ENCODE results near the gene IGFBP6.

Gene IGFBP6

DNA sequence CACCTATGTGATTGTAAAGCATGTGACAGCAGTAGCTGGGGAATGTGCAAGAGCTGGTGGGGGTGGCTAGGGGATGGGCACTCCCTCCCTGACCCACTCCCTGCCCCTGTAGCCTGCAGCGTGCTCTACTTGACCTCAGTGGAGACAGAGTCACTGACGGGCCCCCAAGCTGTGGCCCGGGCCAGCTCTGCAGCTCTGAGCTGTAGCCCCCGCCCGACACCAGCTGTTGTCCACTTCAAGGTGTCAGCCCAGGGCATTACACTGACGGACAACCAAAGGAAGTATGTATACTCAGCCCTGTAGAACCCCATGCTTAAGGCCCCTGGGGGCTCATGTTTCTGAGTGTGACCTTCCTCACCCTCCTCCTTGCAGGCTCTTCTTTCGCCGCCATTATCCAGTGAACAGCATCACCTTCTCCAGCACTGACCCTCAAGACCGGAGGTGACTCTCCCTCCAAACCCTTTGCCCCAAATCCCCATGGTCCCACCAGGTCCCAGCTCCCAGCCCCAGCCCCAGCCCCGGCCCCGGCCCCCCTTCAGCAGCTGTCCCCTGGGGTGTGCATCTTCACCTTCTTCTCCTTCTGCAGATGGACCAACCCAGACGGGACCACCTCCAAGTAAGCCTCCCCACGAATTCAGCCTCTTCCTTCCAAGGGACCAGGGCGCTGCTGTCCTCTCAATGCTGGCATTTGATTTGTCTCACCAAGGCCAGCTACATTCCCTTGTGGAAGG is 34.3 kb upstream of the IGFBP6 start (continued):
- TF ChIP-seq, protein P1, sequence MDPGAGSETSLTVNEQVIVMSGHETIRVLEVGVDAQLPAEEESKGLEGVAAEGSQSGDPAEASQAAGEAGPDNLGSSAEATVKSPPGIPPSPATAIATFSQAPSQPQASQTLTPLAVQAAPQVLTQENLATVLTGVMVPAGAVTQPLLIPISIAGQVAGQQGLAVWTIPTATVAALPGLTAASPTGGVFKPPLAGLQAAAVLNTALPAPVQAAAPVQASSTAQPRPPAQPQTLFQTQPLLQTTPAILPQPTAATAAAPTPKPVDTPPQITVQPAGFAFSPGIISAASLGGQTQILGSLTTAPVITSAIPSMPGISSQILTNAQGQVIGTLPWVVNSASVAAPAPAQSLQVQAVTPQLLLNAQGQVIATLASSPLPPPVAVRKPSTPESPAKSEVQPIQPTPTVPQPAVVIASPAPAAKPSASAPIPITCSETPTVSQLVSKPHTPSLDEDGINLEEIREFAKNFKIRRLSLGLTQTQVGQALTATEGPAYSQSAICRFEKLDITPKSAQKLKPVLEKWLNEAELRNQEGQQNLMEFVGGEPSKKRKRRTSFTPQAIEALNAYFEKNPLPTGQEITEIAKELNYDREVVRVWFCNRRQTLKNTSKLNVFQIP (CRISPR knock-in tag; IDR thresholded peaks at IDR 0.05; ENCODE audit: borderline replicate concordance, low read depth): no peak

DNA sequence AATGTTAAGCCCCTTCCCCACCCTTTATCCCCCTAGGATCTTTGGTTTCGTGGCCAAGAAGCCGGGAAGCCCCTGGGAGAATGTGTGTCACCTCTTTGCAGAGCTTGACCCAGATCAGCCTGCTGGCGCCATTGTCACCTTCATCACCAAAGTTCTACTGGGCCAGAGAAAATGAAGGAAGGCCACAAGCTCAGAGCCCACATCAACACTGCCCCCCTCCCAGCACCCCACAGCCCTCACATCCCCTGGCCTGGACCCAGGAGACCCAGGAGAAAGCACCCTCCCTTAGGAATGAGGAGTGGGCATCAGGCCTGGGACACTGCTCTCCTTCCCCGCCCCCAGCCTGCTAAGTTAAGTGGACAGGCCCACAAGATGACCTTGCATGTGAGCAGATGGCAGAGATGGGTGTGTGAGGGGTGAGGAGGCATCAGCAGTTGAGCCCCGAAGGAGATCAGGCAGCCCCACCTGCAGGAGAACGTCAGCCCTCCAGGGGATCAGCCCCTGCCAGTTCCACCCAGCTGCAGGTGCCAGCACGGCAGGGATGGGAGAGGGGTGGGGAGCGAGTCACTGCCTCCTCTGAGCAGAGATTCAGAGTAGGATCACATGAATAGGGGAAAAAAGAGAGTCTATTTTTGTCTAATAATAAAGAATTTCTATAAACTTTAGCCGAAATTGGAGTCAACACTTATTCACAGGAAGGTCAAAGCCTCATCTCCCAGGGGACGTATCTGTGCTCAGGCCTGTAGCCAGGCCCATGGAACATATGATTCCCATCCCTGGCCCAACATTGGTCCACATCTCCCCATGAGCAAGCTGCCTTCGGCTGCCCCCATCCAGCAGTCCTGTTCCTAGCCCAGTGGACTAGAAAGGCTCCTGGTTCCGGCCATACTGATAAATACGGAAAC is 33.5 kb upstream of the IGFBP6 start:
- TF ChIP-seq ZFP3 (CRISPR knock-in tag; IDR thresholded peaks at IDR 0.05): no peak
- TF ChIP-seq PPARA (CRISPR knock-in tag; IDR thresholded peaks at IDR 0.05; ENCODE audit: borderline replicate concordance): no peak
- no peak for TF ChIP-seq ZNF565 (CRISPR knock-in tag; conservative IDR thresholded peaks at IDR 0.05; ENCODE audit: low read depth)
- TF ChIP-seq ZC3H10 (CRISPR knock-in tag; IDR thresholded peaks at IDR 0.05): no peak
- no peak for TF ChIP-seq ESRRG (CRISPR knock-in tag; IDR thresholded peaks at IDR 0.05)
- TF ChIP-seq RARB (CRISPR knock-in tag; IDR thresholded peaks at IDR 0.05): no peak
- TF ChIP-seq TCF4 (CRISPR knock-in tag; IDR thresholded peaks at IDR 0.05; ENCODE audit: borderline replicate concordance): no peak
- TF ChIP-seq, protein P2, sequence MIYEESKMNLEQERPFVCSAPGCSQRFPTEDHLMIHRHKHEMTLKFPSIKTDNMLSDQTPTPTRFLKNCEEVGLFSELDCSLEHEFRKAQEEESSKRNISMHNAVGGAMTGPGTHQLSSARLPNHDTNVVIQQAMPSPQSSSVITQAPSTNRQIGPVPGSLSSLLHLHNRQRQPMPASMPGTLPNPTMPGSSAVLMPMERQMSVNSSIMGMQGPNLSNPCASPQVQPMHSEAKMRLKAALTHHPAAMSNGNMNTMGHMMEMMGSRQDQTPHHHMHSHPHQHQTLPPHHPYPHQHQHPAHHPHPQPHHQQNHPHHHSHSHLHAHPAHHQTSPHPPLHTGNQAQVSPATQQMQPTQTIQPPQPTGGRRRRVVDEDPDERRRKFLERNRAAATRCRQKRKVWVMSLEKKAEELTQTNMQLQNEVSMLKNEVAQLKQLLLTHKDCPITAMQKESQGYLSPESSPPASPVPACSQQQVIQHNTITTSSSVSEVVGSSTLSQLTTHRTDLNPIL (CRISPR knock-in tag; IDR thresholded peaks at IDR 0.05; ENCODE audit: low read depth): no peak
- TF ChIP-seq, protein P3, sequence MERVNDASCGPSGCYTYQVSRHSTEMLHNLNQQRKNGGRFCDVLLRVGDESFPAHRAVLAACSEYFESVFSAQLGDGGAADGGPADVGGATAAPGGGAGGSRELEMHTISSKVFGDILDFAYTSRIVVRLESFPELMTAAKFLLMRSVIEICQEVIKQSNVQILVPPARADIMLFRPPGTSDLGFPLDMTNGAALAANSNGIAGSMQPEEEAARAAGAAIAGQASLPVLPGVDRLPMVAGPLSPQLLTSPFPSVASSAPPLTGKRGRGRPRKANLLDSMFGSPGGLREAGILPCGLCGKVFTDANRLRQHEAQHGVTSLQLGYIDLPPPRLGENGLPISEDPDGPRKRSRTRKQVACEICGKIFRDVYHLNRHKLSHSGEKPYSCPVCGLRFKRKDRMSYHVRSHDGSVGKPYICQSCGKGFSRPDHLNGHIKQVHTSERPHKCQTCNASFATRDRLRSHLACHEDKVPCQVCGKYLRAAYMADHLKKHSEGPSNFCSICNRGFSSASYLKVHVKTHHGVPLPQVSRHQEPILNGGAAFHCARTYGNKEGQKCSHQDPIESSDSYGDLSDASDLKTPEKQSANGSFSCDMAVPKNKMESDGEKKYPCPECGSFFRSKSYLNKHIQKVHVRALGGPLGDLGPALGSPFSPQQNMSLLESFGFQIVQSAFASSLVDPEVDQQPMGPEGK (CRISPR knock-in tag; IDR thresholded peaks at IDR 0.05; ENCODE audit: borderline replicate concordance): no peak
- no peak for TF ChIP-seq ISL1 (CRISPR knock-in tag; IDR thresholded peaks at IDR 0.05)
- TF ChIP-seq GLIS3 (CRISPR knock-in tag; IDR thresholded peaks at IDR 0.05): no peak
- TF ChIP-seq TOX (CRISPR knock-in tag; IDR thresholded peaks at IDR 0.05; ENCODE audit: borderline replicate concordance): no peak
- TF ChIP-seq ZNF70 (CRISPR knock-in tag; IDR thresholded peaks at IDR 0.05): no peak
- TF ChIP-seq, protein P4, sequence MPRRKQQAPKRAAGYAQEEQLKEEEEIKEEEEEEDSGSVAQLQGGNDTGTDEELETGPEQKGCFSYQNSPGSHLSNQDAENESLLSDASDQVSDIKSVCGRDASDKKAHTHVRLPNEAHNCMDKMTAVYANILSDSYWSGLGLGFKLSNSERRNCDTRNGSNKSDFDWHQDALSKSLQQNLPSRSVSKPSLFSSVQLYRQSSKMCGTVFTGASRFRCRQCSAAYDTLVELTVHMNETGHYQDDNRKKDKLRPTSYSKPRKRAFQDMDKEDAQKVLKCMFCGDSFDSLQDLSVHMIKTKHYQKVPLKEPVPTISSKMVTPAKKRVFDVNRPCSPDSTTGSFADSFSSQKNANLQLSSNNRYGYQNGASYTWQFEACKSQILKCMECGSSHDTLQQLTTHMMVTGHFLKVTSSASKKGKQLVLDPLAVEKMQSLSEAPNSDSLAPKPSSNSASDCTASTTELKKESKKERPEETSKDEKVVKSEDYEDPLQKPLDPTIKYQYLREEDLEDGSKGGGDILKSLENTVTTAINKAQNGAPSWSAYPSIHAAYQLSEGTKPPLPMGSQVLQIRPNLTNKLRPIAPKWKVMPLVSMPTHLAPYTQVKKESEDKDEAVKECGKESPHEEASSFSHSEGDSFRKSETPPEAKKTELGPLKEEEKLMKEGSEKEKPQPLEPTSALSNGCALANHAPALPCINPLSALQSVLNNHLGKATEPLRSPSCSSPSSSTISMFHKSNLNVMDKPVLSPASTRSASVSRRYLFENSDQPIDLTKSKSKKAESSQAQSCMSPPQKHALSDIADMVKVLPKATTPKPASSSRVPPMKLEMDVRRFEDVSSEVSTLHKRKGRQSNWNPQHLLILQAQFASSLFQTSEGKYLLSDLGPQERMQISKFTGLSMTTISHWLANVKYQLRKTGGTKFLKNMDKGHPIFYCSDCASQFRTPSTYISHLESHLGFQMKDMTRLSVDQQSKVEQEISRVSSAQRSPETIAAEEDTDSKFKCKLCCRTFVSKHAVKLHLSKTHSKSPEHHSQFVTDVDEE (CRISPR knock-in tag; IDR thresholded peaks at IDR 0.05): no peak
- no peak for TF ChIP-seq BACH2 (CRISPR knock-in tag; IDR thresholded peaks at IDR 0.05; ENCODE audit: borderline replicate concordance)
- no peak for TF ChIP-seq CSDC2 (CRISPR knock-in tag; IDR thresholded peaks at IDR 0.05)

DNA sequence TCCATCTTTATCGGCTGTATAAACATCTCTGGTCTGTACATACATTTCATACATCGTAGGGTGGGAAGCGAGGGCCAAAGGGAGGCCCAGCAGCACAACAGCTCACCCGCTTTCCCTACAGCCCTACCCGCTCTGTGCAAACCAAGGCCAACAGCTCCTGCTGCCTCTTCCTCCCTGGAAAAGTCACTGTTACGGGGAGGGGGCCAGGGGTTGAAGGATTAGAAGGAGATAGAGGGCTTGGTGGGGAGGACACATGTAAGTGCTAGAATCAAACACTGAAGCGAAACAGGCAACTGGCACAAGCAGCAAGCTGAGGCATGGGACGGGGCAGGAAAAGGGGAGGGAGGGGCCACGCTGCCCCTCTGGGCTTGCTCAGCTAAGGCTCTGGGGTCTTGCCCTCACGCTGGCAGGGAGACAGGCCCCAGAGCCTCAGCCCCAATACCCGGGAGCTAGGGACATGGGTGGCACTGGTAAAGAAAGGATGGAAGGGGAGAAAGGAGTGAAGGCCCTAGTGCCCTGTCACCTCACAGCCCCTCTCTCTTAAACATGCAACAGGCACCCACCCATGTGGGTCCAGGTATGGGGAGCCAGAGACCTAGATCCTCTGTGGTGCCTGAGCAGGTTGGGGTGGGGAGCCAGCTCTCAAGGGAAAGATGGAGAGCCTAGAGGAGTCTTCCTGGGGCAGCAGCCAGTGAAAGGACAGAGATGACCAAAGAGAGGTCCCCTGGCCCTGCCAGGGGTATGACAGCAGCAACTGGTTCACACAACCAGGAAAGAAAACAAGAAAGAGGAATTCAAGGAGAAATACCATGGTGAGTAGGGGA is 32.6 kb upstream of the IGFBP6 start:
- ATAC-seq: no peak
- TF ChIP-seq RARB (CRISPR knock-in tag; IDR thresholded peaks at IDR 0.05) (no peak; the same call in 1 of the 2 replicates), ZNF70 (CRISPR knock-in tag; IDR thresholded peaks at IDR 0.05) (no peak), ZC3H10 (CRISPR knock-in tag; IDR thresholded peaks at IDR 0.05) (no peak), ZNF8 (CRISPR knock-in tag; IDR thresholded peaks at IDR 0.05) (no peak), CSDC2 (CRISPR knock-in tag; IDR thresholded peaks at IDR 0.05) (no peak), ARNTL (CRISPR knock-in tag; IDR thresholded peaks at IDR 0.05; ENCODE audit: borderline replicate concordance, low read depth) (no peak), PPARA (CRISPR knock-in tag; IDR thresholded peaks at IDR 0.05; ENCODE audit: borderline replicate concordance) (no peak), ISL1 (CRISPR knock-in tag; IDR thresholded peaks at IDR 0.05) (no peak), ZNF565 (CRISPR knock-in tag; conservative IDR thresholded peaks at IDR 0.05; ENCODE audit: low read depth) (no peak)
- TF ChIP-seq, protein P2 (CRISPR knock-in tag; IDR thresholded peaks at IDR 0.05; ENCODE audit: low read depth): no peak
- TF ChIP-seq, protein P4 (CRISPR knock-in tag; IDR thresholded peaks at IDR 0.05): no peak
- TF ChIP-seq, protein P3 (CRISPR knock-in tag; IDR thresholded peaks at IDR 0.05; ENCODE audit: borderline replicate concordance): no peak

More for the DNA sequence above, 33.5 kb upstream of the IGFBP6 start:
- no peak for ATAC-seq
